HCT116 (cell line): ENCODE data around the gene OPHN1.

Experiments
- FOSL1 ChIP-seq: IDR thresholded peaks from 2 replicates; pipeline ENCODE4 v1.6.1; 2012; ENCODE audit warnings: low read depth
- POLR2A ChIP-seq: IDR thresholded peaks from 2 replicates; pipeline ENCODE4 v1.7.0; 2011; ENCODE audit warnings: borderline replicate concordance; ENCODE audit not compliant: insufficient read depth, insufficient read length; ENCODE audit errors: extremely low read depth
- SIN3A ChIP-seq: IDR thresholded peaks from 2 replicates; pipeline ENCODE4 v1.6.1; 2012; ENCODE audit warnings: low read depth
- SP1 ChIP-seq: IDR thresholded peaks from 2 replicates; pipeline ENCODE4 v1.6.1; 2012; ENCODE audit warnings: low read depth
- ZFX ChIP-seq: fragments of 450-650 bp; IDR thresholded peaks from 2 replicates; pipeline ENCODE4 v1.6.1; 2017
- ZNF274 ChIP-seq: fragments of 200-500 bp; sonication (Bioruptor generic); IDR thresholded peaks from 2 replicates; pipeline ENCODE4 v1.6.1; 2014; ENCODE audit warnings: mild to moderate bottlenecking, low read depth, low read length, inconsistent platforms
- TF ChIP-seq, protein P1 (sequence below), 3 experiments: fragments of 200-600 bp in 1 of 3; sonication (generic) in 1 of 3; IDR thresholded peaks in 2 of 3; conservative IDR thresholded peaks in 1 of 3; 2 replicates each; pipeline ENCODE4 v1.5.1; 2012 to 2017; ENCODE audit warnings: low read depth in 2 of 3, low read length in 2 of 3, antibody characterized with exemption in 1 of 3, borderline replicate concordance in 1 of 3, control low read depth in 1 of 3, mild to moderate bottlenecking in 1 of 3, mixed read lengths in 1 of 3, mixed run types in 1 of 3, moderate library complexity in 1 of 3; ENCODE audit not compliant: insufficient read depth in 1 of 3
- TF ChIP-seq, protein P2 (sequence below): IDR thresholded peaks from 2 replicates; pipeline ENCODE4 v1.6.1; 2012; ENCODE audit warnings: low read depth

DNA sequence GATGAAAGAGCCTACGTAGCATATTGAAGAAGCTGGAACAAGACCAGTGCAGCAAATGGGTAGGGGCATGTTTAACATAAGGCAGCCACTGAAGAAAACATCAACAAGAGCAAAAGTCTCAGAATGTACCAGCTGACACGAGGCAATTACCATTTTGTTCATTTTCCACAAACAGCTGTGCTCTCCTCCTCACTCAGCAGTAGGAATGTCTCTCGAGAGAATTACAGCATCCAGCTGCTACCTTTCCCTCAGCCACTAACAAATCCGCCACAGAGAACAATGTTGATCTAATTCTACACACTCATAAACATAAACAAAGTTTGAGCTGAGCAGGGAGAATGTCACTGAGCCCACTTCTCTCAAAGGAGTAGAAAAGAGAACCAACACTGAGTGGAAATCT lies 68.0 kb downstream of the OPHN1 start:
- TF ChIP-seq, protein P1, sequence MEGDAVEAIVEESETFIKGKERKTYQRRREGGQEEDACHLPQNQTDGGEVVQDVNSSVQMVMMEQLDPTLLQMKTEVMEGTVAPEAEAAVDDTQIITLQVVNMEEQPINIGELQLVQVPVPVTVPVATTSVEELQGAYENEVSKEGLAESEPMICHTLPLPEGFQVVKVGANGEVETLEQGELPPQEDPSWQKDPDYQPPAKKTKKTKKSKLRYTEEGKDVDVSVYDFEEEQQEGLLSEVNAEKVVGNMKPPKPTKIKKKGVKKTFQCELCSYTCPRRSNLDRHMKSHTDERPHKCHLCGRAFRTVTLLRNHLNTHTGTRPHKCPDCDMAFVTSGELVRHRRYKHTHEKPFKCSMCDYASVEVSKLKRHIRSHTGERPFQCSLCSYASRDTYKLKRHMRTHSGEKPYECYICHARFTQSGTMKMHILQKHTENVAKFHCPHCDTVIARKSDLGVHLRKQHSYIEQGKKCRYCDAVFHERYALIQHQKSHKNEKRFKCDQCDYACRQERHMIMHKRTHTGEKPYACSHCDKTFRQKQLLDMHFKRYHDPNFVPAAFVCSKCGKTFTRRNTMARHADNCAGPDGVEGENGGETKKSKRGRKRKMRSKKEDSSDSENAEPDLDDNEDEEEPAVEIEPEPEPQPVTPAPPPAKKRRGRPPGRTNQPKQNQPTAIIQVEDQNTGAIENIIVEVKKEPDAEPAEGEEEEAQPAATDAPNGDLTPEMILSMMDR (IDR thresholded peaks at IDR 0.05 in 2 of 3, conservative IDR thresholded peaks at IDR 0.05 in 1 of 3; ENCODE audit: borderline replicate concordance in 1 of 3, insufficient read depth in 1 of 3, low read depth in 2 of 3, low read length in 2 of 3): no peak
- no peak for TF ChIP-seq SIN3A
- TF ChIP-seq ZNF274: no peak
- TF ChIP-seq SP1: no peak
- no peak for TF ChIP-seq FOSL1
- TF ChIP-seq ZFX: no peak
- TF ChIP-seq POLR2A: no peak
- TF ChIP-seq, protein P2, sequence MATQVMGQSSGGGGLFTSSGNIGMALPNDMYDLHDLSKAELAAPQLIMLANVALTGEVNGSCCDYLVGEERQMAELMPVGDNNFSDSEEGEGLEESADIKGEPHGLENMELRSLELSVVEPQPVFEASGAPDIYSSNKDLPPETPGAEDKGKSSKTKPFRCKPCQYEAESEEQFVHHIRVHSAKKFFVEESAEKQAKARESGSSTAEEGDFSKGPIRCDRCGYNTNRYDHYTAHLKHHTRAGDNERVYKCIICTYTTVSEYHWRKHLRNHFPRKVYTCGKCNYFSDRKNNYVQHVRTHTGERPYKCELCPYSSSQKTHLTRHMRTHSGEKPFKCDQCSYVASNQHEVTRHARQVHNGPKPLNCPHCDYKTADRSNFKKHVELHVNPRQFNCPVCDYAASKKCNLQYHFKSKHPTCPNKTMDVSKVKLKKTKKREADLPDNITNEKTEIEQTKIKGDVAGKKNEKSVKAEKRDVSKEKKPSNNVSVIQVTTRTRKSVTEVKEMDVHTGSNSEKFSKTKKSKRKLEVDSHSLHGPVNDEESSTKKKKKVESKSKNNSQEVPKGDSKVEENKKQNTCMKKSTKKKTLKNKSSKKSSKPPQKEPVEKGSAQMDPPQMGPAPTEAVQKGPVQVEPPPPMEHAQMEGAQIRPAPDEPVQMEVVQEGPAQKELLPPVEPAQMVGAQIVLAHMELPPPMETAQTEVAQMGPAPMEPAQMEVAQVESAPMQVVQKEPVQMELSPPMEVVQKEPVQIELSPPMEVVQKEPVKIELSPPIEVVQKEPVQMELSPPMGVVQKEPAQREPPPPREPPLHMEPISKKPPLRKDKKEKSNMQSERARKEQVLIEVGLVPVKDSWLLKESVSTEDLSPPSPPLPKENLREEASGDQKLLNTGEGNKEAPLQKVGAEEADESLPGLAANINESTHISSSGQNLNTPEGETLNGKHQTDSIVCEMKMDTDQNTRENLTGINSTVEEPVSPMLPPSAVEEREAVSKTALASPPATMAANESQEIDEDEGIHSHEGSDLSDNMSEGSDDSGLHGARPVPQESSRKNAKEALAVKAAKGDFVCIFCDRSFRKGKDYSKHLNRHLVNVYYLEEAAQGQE: no peak
